Keratinocyte (primary cell): ENCODE data around the gene EPB41L2.

Experiments used
- EZH2 ChIP-seq: IDR thresholded peaks from one replicate; pipeline ENCODE4 v1.6.1; 2012; ENCODE audit warnings: inconsistent platforms, mild to moderate bottlenecking, low read length, moderate library complexity
- TF ChIP-seq, protein P1 (sequence below), 3 experiments: IDR thresholded peaks in 1 of 3; conservative IDR thresholded peaks in 1 of 3; optimal IDR thresholded peaks in 1 of 3; 2 replicates in 2 of 3; 3 replicates in 1 of 3; pipeline versions ENCODE3 to v1.5.1; 2011; ENCODE audit warnings: low read length in 3 of 3, mild to moderate bottlenecking in 3 of 3, moderate library complexity in 2 of 3, control low read depth in 1 of 3, inconsistent platforms in 1 of 3; ENCODE audit not compliant: insufficient read depth in 2 of 3; ENCODE audit errors: extremely low read depth in 1 of 3

DNA sequence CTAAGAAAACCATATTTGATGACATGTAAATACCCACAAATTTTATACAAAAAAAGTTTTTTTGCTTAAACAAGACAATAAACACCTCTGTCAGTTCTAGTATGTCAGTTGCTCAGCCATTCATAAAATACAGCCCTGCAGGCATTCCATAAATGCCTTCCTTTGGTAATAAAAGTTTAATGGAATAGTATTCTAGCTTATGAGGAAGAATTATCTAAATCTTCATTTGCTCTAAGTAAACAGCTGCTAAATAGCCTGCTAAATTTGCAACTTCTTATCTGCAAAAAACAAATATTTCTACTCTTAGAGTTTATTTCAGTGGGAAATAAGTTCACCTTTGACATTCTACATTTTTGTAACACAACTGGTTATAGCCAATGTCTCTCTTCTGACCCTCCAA, 127.1 kb downstream of the EPB41L2 start:
- TF ChIP-seq EZH2, result no peak
- TF ChIP-seq, protein P1, sequence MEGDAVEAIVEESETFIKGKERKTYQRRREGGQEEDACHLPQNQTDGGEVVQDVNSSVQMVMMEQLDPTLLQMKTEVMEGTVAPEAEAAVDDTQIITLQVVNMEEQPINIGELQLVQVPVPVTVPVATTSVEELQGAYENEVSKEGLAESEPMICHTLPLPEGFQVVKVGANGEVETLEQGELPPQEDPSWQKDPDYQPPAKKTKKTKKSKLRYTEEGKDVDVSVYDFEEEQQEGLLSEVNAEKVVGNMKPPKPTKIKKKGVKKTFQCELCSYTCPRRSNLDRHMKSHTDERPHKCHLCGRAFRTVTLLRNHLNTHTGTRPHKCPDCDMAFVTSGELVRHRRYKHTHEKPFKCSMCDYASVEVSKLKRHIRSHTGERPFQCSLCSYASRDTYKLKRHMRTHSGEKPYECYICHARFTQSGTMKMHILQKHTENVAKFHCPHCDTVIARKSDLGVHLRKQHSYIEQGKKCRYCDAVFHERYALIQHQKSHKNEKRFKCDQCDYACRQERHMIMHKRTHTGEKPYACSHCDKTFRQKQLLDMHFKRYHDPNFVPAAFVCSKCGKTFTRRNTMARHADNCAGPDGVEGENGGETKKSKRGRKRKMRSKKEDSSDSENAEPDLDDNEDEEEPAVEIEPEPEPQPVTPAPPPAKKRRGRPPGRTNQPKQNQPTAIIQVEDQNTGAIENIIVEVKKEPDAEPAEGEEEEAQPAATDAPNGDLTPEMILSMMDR (optimal IDR thresholded peaks at IDR 0.05 in 1 of 3, IDR thresholded peaks at IDR 0.05 in 1 of 3, conservative IDR thresholded peaks at IDR 0.05 in 1 of 3; ENCODE audit: extremely low read depth in 1 of 3, insufficient read depth in 2 of 3, low read length in 3 of 3), result no peak
